D721Med (cell line): ENCODE results near the gene NEU4.
A peak's percentile ranks its signal among the peaks of the same experiment; 100 is the strongest.

Experiments used
- DNase-seq: peaks from one replicate; pipeline ENCODE4 v3.0.0; 2011; ENCODE audit warnings: low spot score; ENCODE audit not compliant: insufficient read length
- FAIRE-seq: peaks from 2 replicates; lab custom pipeline; 2011; peaks lifted over from hg19 to GRCh38; lab: Jason Lieb, UNC
- TF ChIP-seq, protein P1 (sequence below): IDR thresholded peaks from 2 replicates; pipeline ENCODE4 v1.5.1; 2012; ENCODE audit warnings: mild to moderate bottlenecking, control low read depth; ENCODE audit not compliant: insufficient read depth; ENCODE audit errors: missing control alignments

The NEU4 gene

GRCh38 chr2:241764275-241765241 is 44.4 kb upstream of the NEU4 start:
- DNase-seq (peak; percentile 14), FAIRE-seq (no peak)
- TF ChIP-seq, protein P1, sequence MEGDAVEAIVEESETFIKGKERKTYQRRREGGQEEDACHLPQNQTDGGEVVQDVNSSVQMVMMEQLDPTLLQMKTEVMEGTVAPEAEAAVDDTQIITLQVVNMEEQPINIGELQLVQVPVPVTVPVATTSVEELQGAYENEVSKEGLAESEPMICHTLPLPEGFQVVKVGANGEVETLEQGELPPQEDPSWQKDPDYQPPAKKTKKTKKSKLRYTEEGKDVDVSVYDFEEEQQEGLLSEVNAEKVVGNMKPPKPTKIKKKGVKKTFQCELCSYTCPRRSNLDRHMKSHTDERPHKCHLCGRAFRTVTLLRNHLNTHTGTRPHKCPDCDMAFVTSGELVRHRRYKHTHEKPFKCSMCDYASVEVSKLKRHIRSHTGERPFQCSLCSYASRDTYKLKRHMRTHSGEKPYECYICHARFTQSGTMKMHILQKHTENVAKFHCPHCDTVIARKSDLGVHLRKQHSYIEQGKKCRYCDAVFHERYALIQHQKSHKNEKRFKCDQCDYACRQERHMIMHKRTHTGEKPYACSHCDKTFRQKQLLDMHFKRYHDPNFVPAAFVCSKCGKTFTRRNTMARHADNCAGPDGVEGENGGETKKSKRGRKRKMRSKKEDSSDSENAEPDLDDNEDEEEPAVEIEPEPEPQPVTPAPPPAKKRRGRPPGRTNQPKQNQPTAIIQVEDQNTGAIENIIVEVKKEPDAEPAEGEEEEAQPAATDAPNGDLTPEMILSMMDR = no peak

DNA sequence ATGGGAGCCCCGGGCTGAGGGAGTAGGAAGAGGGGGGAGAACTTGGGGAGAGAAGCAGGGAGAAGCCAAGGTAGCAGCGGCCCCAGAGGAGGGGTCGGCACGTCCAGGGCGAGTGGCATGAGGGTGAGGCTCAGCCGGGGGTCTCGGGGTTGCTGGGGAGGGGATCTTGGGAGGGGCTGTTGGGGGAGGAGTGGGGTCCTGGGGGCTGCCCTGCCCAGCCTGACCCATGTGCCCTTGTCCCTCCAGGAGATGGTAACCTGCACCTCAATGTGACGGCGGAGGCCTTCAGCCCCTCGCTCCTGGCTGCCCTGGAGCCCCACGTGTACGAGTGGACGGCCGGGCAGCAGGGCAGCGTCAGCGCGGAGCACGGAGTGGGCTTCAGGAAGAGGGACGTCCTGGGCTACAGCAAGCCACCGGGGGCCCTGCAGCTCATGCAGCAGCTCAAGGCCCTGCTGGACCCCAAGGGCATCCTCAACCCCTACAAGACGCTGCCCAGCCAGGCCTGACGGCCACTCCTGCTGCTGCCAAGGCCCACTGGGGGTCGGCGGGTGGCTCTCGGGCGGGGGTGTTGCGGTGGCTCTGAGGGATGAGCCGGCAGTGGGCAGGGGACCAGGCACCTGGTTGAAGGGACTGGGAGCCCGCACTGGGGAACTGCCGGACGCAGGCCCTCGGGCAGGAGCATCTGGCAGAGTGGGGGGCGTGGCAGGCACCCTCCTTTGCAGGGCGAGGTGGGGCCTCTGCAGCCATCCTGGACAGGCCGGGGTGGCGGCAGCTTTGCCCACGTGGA is 41.3 kb upstream of the NEU4 start:
- peak; percentile 14 for DNase-seq
- TF ChIP-seq, protein P1 = no peak
- no peak for FAIRE-seq

DNA sequence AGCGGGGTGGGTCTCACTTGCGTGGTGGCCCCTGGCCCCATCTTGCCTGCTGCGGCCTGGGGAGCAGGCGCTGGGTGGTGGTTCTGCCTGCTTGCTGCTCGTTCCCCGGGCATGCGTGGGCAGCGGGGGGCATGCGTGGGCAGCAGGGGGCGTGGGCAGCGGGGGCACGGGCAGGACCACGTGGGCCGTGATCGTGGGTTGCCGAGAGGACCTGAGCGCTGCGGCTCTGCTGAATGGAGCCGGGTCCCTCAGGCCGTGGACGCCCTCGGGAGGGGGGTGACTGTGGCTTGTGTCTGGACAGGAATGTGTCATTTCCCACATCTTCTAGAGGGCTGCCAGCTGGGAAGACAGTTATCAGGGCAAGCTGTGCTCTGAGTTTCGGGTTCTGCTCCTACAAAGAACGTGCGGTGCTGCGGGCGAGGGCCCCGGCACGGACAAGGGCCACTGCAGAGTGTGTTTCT is 40.7 kb upstream of the NEU4 start:
- DNase-seq = peak; percentile 12
- no peak for FAIRE-seq
- TF ChIP-seq, protein P1 = no peak

GRCh38 chr2:241768850-241769249 is 40.1 kb upstream of the NEU4 start:
- DNase-seq (peak; percentile 14), FAIRE-seq (no peak)
- TF ChIP-seq, protein P1 = no peak

GRCh38 chr2:241769819-241770184 is 39.2 kb upstream of the NEU4 start:
- FAIRE-seq = no peak
- peak; percentile 10 for DNase-seq
- TF ChIP-seq, protein P1 = no peak

DNA sequence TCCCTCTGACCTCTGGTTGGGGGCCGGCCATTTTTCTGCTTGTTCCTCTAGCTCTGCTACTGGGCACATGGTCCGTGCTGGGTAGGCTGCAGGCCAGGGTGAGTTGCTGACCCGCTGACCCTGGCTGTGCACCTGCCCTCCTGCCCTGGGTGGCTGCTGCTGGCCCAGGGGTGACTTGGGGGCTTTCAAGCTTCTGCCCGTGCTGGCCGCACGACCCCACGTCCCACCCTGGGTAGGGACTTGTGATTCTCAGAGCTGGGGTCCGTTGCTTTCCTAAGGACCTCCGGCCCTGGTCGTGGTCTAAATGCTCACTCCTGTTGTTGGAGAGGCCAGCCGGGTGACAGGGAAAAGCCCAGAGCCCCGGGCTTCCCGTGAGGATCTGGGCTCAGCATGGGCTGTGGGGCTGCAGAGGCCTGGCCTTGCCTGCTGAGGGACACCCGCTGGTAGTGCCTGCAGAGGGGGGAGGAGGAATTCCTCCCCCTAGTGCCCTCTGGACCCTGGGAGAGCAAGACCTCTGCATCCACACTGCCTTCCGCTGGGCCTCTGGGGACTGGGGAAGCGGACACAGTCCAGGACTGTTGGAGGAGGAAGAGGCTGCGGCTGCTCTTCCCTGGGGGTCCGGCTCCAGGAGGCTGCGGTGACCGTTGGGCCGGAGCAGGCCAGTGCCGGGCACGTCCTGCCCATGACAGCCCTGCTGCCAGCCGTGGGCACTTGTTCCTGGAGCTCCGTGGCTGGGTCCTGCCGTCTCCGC is 38.6 kb upstream of the NEU4 start:
- DNase-seq (peak; percentile 15), FAIRE-seq (no peak)
- TF ChIP-seq, protein P1 = no peak
